GM19467 (cell line): ENCODE data around the gene MRAP2.
"Not testable (repeated sequence)": the region's sequence is repeated elsewhere in the genome, so short reads cannot be mapped to it uniquely, and the experiment has no call there.

Experiments used
- ATAC-seq: cut with Tn5 transposase; IDR thresholded peaks from one replicate; pipeline ENCODE4 v1.9.1; 2021; ENCODE audit warnings: mild to moderate bottlenecking, moderate library complexity; ENCODE audit not compliant: unreplicated experiment

Gene MRAP2

DNA sequence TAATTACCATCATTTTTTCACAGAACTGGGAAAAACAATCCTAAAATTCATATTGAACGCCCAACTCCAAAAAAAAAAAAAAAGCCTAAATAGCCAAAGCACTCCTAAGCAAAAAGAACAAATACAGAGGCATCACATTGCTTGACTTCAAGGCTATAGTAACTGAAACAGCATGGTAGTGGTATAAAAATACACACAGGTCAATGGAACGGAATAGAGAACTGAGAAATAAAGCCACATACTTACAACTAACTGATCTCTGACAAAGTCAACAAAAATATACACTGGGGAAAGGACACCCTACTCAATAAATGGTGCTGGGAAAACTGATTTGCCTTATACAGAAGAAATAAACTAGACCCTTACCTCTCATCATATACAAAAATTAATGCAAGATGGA, 89.6 kb downstream of the MRAP2 start:
- no peak for ATAC-seq

DNA sequence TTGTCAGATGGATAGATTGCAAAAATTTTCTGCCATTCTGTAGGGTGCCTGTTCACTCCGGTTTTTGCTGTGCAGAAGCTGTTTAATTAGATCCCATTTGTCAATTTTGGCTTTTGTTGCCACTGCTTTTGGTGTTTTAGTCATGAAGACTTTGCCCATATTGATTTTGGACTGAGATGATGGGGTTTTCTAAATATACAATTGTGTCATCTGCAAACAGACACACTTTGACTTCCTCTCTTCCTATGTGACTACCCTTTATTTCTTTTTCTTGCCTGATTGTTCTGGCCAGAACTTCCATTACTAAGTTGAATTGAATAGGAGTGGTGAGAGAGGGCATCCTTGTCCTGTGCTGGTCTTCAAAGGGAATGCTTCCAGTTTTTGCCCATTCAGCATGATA, 96.0 kb downstream of the MRAP2 start:
- ATAC-seq, result not testable (repeated sequence)

DNA sequence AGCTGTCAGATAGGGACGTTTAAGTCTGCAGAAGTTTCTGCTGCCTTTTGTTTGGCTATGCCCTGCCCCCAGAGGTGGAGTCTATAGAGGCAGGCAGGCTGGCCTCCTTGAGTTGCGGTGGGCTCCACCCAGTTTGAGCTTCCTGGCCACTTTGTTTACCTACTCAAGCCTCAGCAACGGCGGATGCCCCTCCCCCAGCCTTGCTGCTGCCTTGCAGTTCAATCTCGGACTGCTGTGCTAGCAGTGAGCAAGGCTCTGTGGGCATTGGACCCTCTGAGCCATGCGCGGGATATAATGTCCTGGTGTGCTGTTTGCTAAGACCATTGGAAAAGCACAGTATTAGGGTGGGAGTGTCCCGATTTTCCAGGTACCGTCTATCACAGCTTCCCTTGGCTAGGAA, 99.8 kb downstream of the MRAP2 start:
- not testable (repeated sequence) for ATAC-seq

DNA sequence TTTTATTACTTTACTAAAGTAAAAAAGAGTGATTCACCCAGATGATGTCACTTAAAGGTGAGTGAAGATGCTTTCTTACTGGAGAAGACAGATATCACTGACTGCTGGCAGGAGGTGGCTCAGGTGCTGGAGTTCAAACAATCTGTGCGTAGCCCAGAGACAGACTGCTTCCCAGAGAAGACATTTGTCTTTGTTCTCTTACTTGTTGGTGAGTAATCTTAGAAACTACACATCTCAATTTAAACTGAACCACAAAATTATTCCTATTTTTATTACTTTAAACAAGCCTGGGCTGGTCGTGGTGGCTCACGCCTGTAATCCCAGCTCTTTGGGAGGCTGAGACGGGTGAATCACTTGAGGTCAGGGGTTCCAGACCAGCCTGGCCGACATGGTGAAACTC, 101.7 kb downstream of the MRAP2 start:
- ATAC-seq, result no peak

DNA sequence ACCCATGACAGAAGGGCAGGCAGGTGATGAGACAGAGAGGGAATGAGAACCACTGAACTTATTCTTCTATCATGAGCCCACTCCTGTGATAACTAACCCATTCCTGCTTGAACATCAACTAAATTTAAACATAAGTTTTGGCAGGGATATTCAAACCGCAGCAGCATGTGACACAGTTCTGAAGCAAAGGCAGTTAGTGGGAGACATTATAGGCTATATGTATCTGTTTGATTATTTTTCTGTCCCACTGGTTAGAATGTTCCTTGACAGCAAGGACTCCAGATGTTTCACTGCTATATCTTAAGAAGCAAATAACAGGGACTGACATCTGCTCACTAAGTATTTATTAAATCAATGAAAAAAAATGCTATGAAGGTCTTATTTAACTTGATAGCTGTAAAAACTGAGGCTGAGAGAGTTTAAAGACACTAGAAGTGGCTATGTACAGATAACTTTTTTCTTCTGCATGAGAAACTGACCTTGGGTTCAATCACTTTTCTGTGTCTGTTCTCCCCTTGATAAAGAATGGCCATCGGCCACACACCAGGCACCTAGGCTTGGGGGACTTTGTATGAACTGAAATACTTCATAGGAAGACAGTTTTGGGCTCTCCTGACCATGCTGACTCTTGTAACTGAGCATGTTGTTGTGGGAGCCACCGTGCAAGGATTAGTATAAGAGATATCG, 102.9 kb downstream of the MRAP2 start:
- ATAC-seq, result no peak

DNA sequence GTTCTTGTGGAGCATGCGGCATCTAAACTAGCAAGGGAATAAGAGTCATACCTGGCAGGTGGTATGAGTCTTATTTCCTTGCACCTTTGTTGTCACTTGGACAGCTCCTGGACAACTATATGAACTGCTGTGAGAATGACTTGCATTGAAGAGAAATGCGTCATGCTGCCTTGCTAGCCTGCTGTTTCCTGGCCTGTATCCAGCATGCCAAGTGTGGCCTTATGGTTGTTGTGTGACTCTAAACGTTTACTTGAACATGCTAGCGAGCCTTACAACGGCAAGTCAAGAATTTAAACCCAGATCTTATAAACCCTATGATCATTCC, 103.4 kb downstream of the MRAP2 start:
- no peak for ATAC-seq

DNA sequence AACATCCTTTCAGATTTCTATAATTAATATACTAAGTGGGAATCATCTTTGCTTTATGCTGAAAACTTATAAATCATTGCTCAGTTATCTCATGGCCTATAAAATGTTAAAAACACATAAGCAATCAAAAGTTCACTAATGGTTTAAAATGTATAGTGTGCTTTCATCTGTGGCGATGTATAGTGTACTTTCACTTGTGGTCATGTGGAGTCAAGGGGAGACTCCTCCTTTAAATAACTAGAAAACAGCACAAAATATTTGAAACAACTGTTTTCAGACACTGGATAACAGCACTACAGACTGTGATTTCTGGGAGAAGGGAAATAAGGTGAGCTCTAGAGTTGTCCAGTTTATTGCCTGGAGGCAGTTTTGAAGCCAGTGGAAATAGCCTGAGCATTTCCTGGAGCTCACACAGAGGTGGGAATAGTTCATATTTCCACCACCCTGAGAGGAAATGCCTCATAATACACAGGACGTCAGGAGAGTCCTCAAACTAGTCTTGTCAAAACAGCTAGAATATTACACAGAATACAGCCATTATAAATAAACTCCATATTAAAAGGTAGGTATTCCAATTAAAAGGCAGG, 104.5 kb downstream of the MRAP2 start:
- ATAC-seq, result no peak

DNA sequence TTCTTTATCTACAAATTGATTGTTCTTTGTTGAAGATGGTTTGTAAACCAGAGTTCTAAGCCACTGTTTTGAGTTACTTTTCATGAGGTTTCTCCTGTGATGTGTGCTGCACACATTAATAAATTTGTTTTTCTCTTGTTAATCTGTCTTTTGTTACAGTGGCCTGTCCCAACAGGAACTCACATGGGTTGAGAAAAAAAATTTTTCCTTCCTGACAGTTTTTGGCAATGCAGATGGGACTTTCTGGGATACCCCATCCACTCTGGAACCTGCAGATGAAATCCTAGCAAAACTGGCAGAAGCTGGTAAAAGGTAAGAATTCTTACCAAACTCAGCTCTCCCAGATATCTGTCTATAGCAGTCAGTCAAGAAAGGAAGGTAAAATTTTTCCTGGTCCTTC, 105.7 kb downstream of the MRAP2 start:
- ATAC-seq, result no peak
